WI38 (cell line): Measurements from ENCODE around the gene ERFL.

ENCODE experiments used
- H3K4me3 ChIP-seq: 2 replicates; pipeline ENCODE4 v1.5.1; 2011; ENCODE audit warnings: low read depth, mild to moderate bottlenecking, control low read depth, low read length
- TF ChIP-seq, protein P1 (sequence below): IDR thresholded peaks from 2 replicates; pipeline ENCODE4 v1.5.1; 2012; ENCODE audit warnings: low read depth, mild to moderate bottlenecking, control low read depth, low read length

Gene ERFL

DNA sequence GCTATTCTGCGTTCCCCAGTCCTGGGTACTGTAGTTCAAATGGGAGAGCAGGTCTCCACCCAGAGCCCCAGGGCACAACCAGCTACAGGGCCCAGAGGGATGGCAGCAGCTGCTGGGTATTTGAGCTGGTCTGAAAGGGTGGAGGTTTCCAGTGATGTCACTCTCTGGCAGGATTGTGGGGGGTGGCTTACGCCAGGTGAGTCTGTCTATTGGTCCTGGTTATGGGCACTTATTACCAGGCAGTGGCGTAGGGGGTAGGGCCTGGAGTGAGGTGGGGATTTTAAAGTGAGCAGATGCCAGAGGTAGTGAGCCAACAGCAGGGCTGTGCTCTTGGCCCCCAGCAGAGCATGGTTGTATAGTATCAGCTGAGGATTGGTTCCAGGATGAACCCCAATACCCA, 62.0 kb downstream of the ERFL start:
- TF ChIP-seq, protein P1, sequence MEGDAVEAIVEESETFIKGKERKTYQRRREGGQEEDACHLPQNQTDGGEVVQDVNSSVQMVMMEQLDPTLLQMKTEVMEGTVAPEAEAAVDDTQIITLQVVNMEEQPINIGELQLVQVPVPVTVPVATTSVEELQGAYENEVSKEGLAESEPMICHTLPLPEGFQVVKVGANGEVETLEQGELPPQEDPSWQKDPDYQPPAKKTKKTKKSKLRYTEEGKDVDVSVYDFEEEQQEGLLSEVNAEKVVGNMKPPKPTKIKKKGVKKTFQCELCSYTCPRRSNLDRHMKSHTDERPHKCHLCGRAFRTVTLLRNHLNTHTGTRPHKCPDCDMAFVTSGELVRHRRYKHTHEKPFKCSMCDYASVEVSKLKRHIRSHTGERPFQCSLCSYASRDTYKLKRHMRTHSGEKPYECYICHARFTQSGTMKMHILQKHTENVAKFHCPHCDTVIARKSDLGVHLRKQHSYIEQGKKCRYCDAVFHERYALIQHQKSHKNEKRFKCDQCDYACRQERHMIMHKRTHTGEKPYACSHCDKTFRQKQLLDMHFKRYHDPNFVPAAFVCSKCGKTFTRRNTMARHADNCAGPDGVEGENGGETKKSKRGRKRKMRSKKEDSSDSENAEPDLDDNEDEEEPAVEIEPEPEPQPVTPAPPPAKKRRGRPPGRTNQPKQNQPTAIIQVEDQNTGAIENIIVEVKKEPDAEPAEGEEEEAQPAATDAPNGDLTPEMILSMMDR, result no peak
- no peak overlapping the region for H3K4me3 ChIP-seq

DNA sequence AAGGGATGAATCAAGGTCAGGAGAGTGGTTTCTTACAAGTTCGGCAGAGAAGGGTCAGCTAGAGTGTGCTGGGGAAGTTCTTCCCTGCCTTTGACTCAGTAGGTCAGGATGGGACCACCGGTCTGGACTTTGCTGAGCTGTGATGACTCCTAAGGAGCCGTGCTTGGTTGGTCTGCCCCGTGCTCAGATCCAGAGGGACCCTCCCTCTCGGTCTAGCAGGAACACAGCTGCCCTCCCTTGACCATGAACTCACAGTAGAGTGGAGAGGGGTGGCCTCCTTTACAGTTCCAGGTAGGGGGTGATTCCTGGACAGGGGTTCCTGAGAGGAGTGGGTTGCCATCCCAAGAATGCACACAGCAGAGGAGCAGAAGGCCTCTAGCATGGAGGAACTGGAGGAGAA, 63.9 kb downstream of the ERFL start:
- H3K4me3 ChIP-seq, result no peak overlapping the region

DNA sequence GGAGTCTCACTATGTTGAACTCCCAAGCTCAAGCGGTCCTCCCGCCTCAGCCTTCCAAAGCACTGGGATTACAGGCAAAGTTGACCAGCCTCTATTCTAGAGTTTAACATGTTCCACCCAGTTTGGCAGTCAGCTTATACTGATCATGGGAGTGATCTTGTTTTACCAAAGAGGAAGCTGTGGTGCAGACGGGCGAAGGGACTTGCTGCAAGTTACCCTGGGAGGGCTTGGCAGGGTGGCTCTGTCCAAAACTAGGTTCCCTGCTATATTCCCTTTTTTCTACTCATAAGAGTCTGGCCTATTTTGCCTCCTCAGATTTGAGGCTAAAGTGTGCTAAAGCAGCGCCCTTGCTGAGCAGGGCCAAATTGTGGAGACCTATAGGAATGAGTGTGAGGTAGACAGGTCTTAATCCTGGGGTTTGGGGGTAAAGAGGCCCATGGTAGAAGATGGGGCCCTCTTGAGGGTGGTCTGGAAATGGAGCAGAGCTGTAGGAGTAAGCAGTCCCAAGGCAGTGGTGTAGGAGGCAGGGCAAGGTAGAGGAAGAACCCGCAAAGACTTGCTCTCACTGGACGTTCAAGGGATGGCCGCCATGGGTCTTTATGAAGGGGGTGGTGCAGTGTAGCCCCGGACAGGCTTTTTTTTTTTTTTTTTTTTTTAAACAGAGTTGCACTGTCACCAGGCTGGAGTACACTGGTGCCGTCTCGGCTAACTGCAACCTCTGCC, 64.9 kb downstream of the ERFL start:
- TF ChIP-seq, protein P1, result no peak
- no peak overlapping the region for H3K4me3 ChIP-seq

More for the DNA sequence above, 63.9 kb downstream of the ERFL start:
- TF ChIP-seq, protein P1, result no peak

DNA sequence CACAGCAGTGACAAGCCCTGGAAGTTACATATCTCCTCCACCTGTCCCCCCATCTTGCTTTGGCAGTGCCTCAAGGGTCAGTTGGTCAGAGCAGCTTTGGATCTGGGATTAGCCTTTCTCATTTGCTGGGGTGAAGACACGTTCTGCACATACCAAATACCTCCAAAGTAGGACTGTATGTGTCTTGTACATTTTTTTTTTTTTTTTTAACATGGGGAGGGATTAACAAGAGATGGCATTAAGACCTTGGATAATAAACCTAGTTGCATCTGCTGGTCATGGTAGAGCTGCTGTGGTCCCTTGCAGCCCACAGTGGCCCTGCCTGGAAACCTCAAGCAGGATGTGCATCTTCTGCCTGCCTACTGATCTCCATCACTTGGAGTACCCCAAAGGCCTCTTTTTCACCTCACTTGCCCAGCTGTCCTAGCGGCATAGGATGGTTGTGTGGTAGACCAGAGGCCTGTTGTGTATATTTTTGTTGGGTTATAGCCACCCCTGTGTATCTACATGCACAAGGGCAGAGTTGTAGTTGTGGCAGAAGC, 65.7 kb downstream of the ERFL start:
- H3K4me3 ChIP-seq, result peak overlapping the region; percentile 16
- TF ChIP-seq, protein P1, result no peak

DNA sequence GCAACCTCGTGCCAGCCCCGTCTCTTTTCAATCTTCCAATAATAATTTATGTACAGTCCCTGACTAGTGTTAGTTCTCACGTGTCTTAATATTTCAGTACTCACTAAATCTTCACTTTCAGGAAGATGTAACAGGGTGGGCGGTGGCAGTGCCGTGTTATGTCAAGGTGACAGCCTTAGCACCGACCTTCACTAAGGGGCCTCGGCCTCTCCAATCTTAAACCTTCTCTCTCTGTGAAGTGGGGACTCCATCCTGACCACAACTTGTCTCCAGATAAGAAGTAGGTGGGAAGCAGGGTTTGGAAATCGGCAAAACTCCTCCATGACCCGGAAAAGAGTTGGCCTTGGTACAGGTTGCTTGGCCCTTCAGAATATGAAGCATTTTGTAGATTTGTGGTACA, 66.4 kb downstream of the ERFL start:
- H3K4me3 ChIP-seq, result peak overlapping the region; percentile 99
- TF ChIP-seq, protein P1, result no peak

DNA sequence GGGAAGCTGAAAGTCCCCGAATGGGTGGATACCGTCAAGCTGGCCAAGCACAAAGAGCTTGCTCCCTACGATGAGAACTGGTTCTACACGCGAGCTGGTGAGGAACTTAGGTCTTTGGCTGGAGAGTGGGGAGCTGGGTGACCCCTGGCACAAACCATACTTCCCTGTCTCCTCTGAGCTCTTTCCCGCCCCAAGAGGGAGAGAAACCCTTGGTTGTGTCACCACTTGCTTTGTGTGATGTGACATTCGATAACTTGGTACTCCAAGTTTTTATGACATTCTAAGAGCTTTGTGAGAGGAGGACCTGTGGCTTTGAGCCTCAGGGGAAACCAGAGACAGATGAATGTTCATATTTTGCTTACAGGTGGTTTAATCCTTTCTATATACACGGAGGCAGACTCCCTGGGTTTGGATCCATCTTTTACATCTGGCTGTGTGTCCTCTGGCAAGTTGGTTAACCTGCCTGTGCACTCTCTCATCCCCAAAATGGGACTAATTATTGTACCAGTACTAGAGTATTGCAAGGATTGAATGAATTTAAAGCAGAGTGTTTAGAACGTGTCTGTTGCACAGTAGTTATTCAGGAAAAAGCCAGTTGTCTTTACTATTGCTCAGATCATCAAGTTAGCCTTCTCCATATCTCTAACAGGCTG, 67.0 kb downstream of the ERFL start:
- TF ChIP-seq, protein P1, result no peak
- peak overlapping the region; percentile 99 for H3K4me3 ChIP-seq
